OCI-LY1 (cell line): Measurements from ENCODE around the gene TMEM184B.

Experiments used
- H2AFZ ChIP-seq: fragments of 200-600 bp; sonication (generic), shearing (Covaris generic); 2 replicates; pipeline ENCODE4 v1.6.0; 2014; ENCODE audit warnings: antibody characterized with exemption, mild to moderate bottlenecking, low read length
- H3F3A ChIP-seq: fragments of 200-600 bp; sonication (generic), shearing (Covaris generic); 2 replicates; pipeline ENCODE4 v1.6.0; 2014; ENCODE audit warnings: mild to moderate bottlenecking, antibody characterized with exemption, low read length, moderate library complexity; ENCODE audit not compliant: insufficient read depth
- H3K27ac ChIP-seq: fragments of 200-600 bp; sonication (generic); 2 replicates; pipeline ENCODE4 v1.5.1; 2014; ENCODE audit warnings: low read length, mixed run types, mild to moderate bottlenecking, low read depth; ENCODE audit not compliant: poor library complexity, severe bottlenecking
- H3K27me3 ChIP-seq: fragments of 200-600 bp; sonication (generic); 2 replicates; pipeline ENCODE4 v1.6.0; 2014; ENCODE audit warnings: antibody characterized with exemption, mild to moderate bottlenecking, low read length, moderate library complexity; ENCODE audit not compliant: insufficient read depth
- H3K36me3 ChIP-seq: fragments of 200-600 bp; sonication (generic); 2 replicates; pipeline ENCODE4 v1.6.1; 2014; ENCODE audit warnings: mild to moderate bottlenecking, antibody characterized with exemption, low read length, moderate library complexity, mixed read lengths; ENCODE audit not compliant: insufficient read depth
- H3K4me1 ChIP-seq: fragments of 200-600 bp; sonication (generic); 2 replicates; pipeline ENCODE4 v1.5.1; 2014; ENCODE audit warnings: mild to moderate bottlenecking, low read length, moderate library complexity; ENCODE audit not compliant: insufficient read depth, severe bottlenecking
- H3K4me2 ChIP-seq: fragments of 200-600 bp; sonication (generic), shearing (Covaris generic); 2 replicates; pipeline ENCODE4 v1.6.1; 2014; ENCODE audit warnings: low read length
- H3K4me3 ChIP-seq: fragments of 200-600 bp; sonication (generic); 2 replicates; pipeline ENCODE4 v1.5.1; 2014; ENCODE audit warnings: low read length, low read depth, mild to moderate bottlenecking, mixed read lengths; ENCODE audit not compliant: poor library complexity, severe bottlenecking
- H3K79me2 ChIP-seq: fragments of 200-600 bp; shearing (Covaris generic); 2 replicates; pipeline ENCODE4 v1.6.1; 2016; ENCODE audit warnings: mixed run types, low read length, mixed read lengths; ENCODE audit not compliant: insufficient read depth
- H3K9ac ChIP-seq: fragments of 200-600 bp; sonication (generic), shearing (Covaris generic); 2 replicates; pipeline ENCODE4 v1.6.1; 2014; ENCODE audit warnings: mild to moderate bottlenecking, low read length, mixed read lengths
- H3K9me2 ChIP-seq: fragments of 200-600 bp; sonication (generic), shearing (Covaris generic); 2 replicates; pipeline ENCODE4 v1.6.1; 2014; ENCODE audit warnings: low read depth, mild to moderate bottlenecking, low read length, mixed read lengths
- H3K9me3 ChIP-seq: fragments of 200-600 bp; shearing (Covaris generic); 2 replicates; pipeline ENCODE4 v1.6.1; 2014; ENCODE audit warnings: low read length, mixed read lengths
- H4K20me1 ChIP-seq: fragments of 200-600 bp; sonication (generic), shearing (Covaris generic); 2 replicates; pipeline ENCODE4 v1.6.0; 2016; ENCODE audit warnings: mild to moderate bottlenecking, low read length; ENCODE audit not compliant: insufficient read depth
- EZH2 ChIP-seq: fragments of 200-600 bp; sonication (generic), shearing (Covaris generic); IDR thresholded peaks from 2 replicates; pipeline ENCODE4 v1.8.0; 2017; ENCODE audit warnings: borderline replicate concordance, mixed run types, mild to moderate bottlenecking, antibody characterized with exemption, low read length, moderate library complexity, mixed read lengths
- TF ChIP-seq, protein P1 (sequence below): fragments of 200-600 bp; sonication (generic), shearing (Covaris generic); IDR thresholded peaks from 2 replicates; pipeline ENCODE4 v1.5.1; 2017; ENCODE audit warnings: mild to moderate bottlenecking, antibody characterized with exemption, low read length, moderate library complexity, mixed read lengths

TMEM184B gene

DNA sequence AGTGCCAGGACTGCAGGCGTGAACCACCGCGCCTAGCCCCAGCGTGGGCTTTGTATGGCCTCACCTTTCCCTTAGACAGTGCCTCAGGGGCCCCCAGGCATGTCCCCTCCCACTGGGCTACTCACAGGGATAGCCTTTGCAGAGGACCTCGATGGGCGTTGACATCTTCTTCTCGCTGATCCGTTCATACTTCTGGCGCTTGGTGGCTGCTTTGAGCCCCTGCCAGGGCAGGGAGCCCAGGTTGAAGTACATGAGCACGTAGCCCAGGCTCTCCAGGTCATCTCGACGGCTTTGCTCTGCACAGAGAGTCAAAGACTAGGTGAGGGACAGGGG is 26.9 kb upstream of the TMEM184B start:
- no peaks in the 10 kb centered on the region for H4K20me1 ChIP-seq
- H2AFZ ChIP-seq, result no peak overlapping the region
- no peak overlapping the region for H3K27ac ChIP-seq
- no peak overlapping the region for H3K9ac ChIP-seq
- H3K36me3 ChIP-seq, result peaks cover 15% of the 10 kb centered on the region; the same call in 1 of the 2 replicates
- H3K79me2 ChIP-seq, result no peaks in the 10 kb centered on the region
- H3F3A ChIP-seq, result no peaks in the 10 kb centered on the region
- peaks cover 4% of the 10 kb centered on the region; the same call in 1 of the 2 replicates for H3K27me3 ChIP-seq
- no peaks in the 10 kb centered on the region for H3K4me1 ChIP-seq
- no peak overlapping the region for H3K4me2 ChIP-seq
- H3K9me3 ChIP-seq, result no peaks in the 10 kb centered on the region
- TF ChIP-seq EZH2, result no peak
- TF ChIP-seq, protein P1, sequence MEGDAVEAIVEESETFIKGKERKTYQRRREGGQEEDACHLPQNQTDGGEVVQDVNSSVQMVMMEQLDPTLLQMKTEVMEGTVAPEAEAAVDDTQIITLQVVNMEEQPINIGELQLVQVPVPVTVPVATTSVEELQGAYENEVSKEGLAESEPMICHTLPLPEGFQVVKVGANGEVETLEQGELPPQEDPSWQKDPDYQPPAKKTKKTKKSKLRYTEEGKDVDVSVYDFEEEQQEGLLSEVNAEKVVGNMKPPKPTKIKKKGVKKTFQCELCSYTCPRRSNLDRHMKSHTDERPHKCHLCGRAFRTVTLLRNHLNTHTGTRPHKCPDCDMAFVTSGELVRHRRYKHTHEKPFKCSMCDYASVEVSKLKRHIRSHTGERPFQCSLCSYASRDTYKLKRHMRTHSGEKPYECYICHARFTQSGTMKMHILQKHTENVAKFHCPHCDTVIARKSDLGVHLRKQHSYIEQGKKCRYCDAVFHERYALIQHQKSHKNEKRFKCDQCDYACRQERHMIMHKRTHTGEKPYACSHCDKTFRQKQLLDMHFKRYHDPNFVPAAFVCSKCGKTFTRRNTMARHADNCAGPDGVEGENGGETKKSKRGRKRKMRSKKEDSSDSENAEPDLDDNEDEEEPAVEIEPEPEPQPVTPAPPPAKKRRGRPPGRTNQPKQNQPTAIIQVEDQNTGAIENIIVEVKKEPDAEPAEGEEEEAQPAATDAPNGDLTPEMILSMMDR, result no peak
- no peak overlapping the region for H3K4me3 ChIP-seq
- H3K9me2 ChIP-seq, result no peaks in the 10 kb centered on the region

DNA sequence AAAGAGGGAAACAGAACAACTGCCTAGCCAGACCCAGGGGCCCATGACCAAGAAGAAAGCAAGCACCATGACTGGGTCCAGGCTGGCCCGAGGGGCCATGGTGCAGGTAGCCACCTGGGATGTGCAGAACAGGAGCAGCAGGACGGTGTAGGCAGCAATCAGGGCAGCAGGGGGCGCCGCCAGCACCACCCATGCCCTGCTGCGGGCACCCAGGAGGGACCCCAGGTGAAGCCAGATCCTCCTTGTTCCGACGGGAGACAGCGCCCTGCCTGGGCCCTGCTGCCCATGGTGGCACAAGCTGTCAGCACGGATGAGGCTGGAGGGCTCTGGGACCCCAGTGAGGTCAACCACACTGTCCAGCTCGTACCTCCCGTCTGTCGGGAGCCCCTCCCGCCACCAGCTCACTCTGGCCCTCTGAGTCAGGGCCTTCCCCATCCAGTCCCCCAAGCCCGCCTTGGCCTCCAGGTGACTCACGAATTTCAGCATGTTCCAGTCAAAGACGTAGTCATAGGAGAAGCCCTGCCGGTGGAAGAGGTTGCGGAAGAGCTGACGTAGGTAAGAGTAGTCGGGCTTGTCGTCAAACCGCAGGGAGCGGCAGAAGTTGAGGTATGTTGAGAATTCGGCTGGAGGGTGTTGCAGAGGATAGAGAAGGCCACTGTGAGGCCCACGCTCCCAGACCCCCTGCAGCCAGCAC is 25.6 kb upstream of the TMEM184B start:
- Histone ChIP-seq H3K4me3 (no peak overlapping the region), H3F3A (no peaks in the 10 kb centered on the region), H4K20me1 (no peaks in the 10 kb centered on the region), H3K79me2 (no peaks in the 10 kb centered on the region), H3K27me3 (no peaks in the 10 kb centered on the region), H2AFZ (no peak overlapping the region), H3K9me3 (no peaks in the 10 kb centered on the region), H3K4me2 (no peak overlapping the region), H3K4me1 (no peaks in the 10 kb centered on the region), H3K36me3 (peaks cover 15% of the 10 kb centered on the region; the same call in 1 of the 2 replicates), H3K9me2 (no peaks in the 10 kb centered on the region), H3K9ac (no peak overlapping the region), H3K27ac (no peak overlapping the region)
- no peak for TF ChIP-seq EZH2
- TF ChIP-seq, protein P1, result peak; percentile 60

DNA sequence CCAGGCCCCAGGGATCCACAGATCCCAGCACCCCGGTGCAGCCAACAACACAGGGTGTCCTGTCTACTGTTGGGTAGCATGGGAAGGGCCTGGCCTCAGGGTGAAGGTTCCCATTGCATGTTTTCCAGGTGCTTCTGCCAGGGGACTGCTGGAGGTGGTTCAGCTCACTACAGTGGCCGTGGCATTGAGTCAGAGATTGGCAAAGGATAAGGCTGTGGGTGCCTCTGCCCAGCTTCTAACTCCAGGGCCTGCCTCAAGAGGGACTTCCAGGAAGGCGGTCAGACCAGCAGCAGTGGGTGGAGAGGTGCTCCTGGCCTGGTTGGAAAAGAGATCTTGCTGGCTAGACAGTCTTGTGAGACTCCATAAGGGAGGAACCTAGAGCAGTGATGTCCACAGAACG is 23.6 kb upstream of the TMEM184B start:
- no peaks in the 10 kb centered on the region for H4K20me1 ChIP-seq
- no peaks in the 10 kb centered on the region for H3K9me3 ChIP-seq

More for the DNA sequence above, 23.6 kb upstream of the TMEM184B start:
- TF ChIP-seq, protein P1, result no peak
- no peak for TF ChIP-seq EZH2
- Histone ChIP-seq H2AFZ (no peak overlapping the region), H3K9ac (no peak overlapping the region), H3K9me2 (no peaks in the 10 kb centered on the region), H3K4me3 (no peak overlapping the region), H3K4me2 (no peak overlapping the region), H3K36me3 (peaks cover 15% of the 10 kb centered on the region; the same call in 1 of the 2 replicates), H3K4me1 (no peaks in the 10 kb centered on the region), H3K79me2 (no peaks in the 10 kb centered on the region), H3F3A (no peaks in the 10 kb centered on the region), H3K27me3 (no peaks in the 10 kb centered on the region), H3K27ac (no peak overlapping the region)
